ENCODE data around the gene FADS1. TPM values are rescaled to one million over a fixed set of nuclear protein-coding genes. Genes with fewer than 3 reads are reported as not detected.
A peak's percentile ranks its signal among the peaks of the same experiment; 100 is the strongest.

Gene FADS1
- total RNA-seq, 2 experiments from 2014 or later = not detected

- Histone ChIP-seq H3K27ac (ENCODE audit: low read depth, low read length, poor library complexity, severe bottlenecking) (peak overlapping the region; percentile 70), H3K4me3 (ENCODE audit: low read depth, low read length, poor library complexity, severe bottlenecking) (peak overlapping the region; percentile 97), H3K9me2 (ENCODE audit: insufficient read depth, low read length) (no peaks in the 10 kb centered on the region), H3K4me1 (ENCODE audit: insufficient read depth, low read length, poor library complexity, severe bottlenecking) (peaks cover 27% of the 10 kb centered on the region), H4K20me1 (ENCODE audit: insufficient read depth, low read length) (peaks cover 15% of the 10 kb centered on the region; the same call in 1 of the 2 replicates), H3K36me3 (ENCODE audit: insufficient read depth, low read length) (peaks cover 70% of the 10 kb centered on the region), H3K79me2 (ENCODE audit: insufficient read depth, low read depth, low read length) (peaks cover 75% of the 10 kb centered on the region), H3K9me3 (ENCODE audit: low read length) (no peaks in the 10 kb centered on the region), H2AFZ (ENCODE audit: low read length) (no peak overlapping the region), H3K4me2 (ENCODE audit: low read length) (peak overlapping the region; percentile 84)
- ChIA-PET POLR2A (interaction anchor here (0.7 kb wide), 1 partner anchor 86 kb away, joined by 3 read pairs; no protein-coding TSS in a partner anchor), CTCF (ENCODE audit: unreplicated experiment) (interaction anchor here (1.2 to 1.5 kb wide), 2 partner anchors 88 to 288 kb away, joined by 5 read pairs; no protein-coding TSS in a partner anchor)
- intact Hi-C loops (cut with micrococcal nuclease; ENCODE audit: unreplicated experiment) = no loop called here
- TF ChIP-seq EZH2phosphoT487 (IDR thresholded peaks at IDR 0.05; ENCODE audit: borderline replicate concordance, low read depth, low read length) = no peak
- no peak for TF ChIP-seq CTCF (conservative IDR thresholded peaks at IDR 0.05; ENCODE audit: low read length)
- DNase-seq (ENCODE audit: low spot score) = no peak
- BruUV-seq (replicated peaks) = no TSS peak
Observed at GRCh38 chr11:61793829-61794204, 23.0 kb downstream of the FADS1 start.

- DNase-seq (ENCODE audit: low spot score) = no peak
- TF ChIP-seq CTCF (conservative IDR thresholded peaks at IDR 0.05; ENCODE audit: low read length) = no peak
- TF ChIP-seq EZH2phosphoT487 (IDR thresholded peaks at IDR 0.05; ENCODE audit: borderline replicate concordance, low read depth, low read length) = no peak
- Histone ChIP-seq H3K4me3 (ENCODE audit: low read depth, low read length, poor library complexity, severe bottlenecking) (peak overlapping the region; percentile 97), H3K36me3 (ENCODE audit: insufficient read depth, low read length) (peaks cover 70% of the 10 kb centered on the region), H3K27ac (ENCODE audit: low read depth, low read length, poor library complexity, severe bottlenecking) (peak overlapping the region; percentile 70), H4K20me1 (ENCODE audit: insufficient read depth, low read length) (peaks cover 15% of the 10 kb centered on the region; the same call in 1 of the 2 replicates), H3K4me2 (ENCODE audit: low read length) (peak overlapping the region; percentile 84), H3K9me2 (ENCODE audit: insufficient read depth, low read length) (no peaks in the 10 kb centered on the region), H2AFZ (ENCODE audit: low read length) (peak overlapping the region; percentile 58; the same call in 1 of the 2 replicates), H3K9me3 (ENCODE audit: low read length) (no peaks in the 10 kb centered on the region), H3K4me1 (ENCODE audit: insufficient read depth, low read length, poor library complexity, severe bottlenecking) (peaks cover 27% of the 10 kb centered on the region), H3K79me2 (ENCODE audit: insufficient read depth, low read depth, low read length) (peaks cover 70% of the 10 kb centered on the region)
- ChIA-PET CTCF (ENCODE audit: unreplicated experiment) (interaction anchor here (0.6 to 1.5 kb wide), 4 partner anchors 9 to 288 kb away, joined by 3 to 5 read pairs (median 4); no protein-coding TSS in a partner anchor), POLR2A (interaction anchor here (0.5 to 1.6 kb wide), 4 partner anchors 8 to 86 kb away, joined by 3 to 7 read pairs (median 4); no protein-coding TSS in a partner anchor)
- no TSS peak for BruUV-seq (replicated peaks)
- intact Hi-C loops (cut with micrococcal nuclease; ENCODE audit: unreplicated experiment) = no loop called here
Observed at GRCh38 chr11:61793083-61793828, 23.5 kb downstream of the FADS1 start.

All from OCI-LY7 (cell line).